NCI-H2029 treated with DMSO at 0.1 percent for 48 hours (cell line): ENCODE data around the gene AGAP3.

Source experiments
- DNase-seq: peaks from one replicate; lab custom pipeline; 2025; lab: John Stamatoyannopoulos, UW

Gene AGAP3

GRCh38 chr7:151137076-151137675, 50.9 kb downstream of the AGAP3 start:
- no peak for DNase-seq

- no peak for DNase-seq
Measured at GRCh38 chr7:151137791-151138152, 51.5 kb downstream of the AGAP3 start.

- no peak for DNase-seq
Measured at GRCh38 chr7:151138153-151138851, 52.0 kb downstream of the AGAP3 start.

- DNase-seq = no peak
Measured at GRCh38 chr7:151139071-151139790, 53.0 kb downstream of the AGAP3 start.

- no peak for DNase-seq
Measured at GRCh38 chr7:151139791-151140190, 53.5 kb downstream of the AGAP3 start.

- DNase-seq = no peak
Measured at GRCh38 chr7:151140826-151141225, 54.6 kb downstream of the AGAP3 start.

GRCh38 chr7:151141311-151141854, 55.1 kb downstream of the AGAP3 start:
- DNase-seq = no peak

- DNase-seq = no peak
Measured at GRCh38 chr7:151141855-151142685, 55.8 kb downstream of the AGAP3 start.

- DNase-seq = no peak
Measured at GRCh38 chr7:151142686-151143040, 56.4 kb downstream of the AGAP3 start.

- peak; percentile 24 for DNase-seq
Measured at GRCh38 chr7:151143261-151144015, 57.2 kb downstream of the AGAP3 start.

- DNase-seq = no peak
Measured at GRCh38 chr7:151144387-151144786, 58.1 kb downstream of the AGAP3 start.

- no peak for DNase-seq
Measured at GRCh38 chr7:151146761-151147160, 60.5 kb downstream of the AGAP3 start.

- DNase-seq = no peak
Measured at GRCh38 chr7:151148319-151149259, 62.3 kb downstream of the AGAP3 start.

GRCh38 chr7:151150388-151150787, 64.1 kb downstream of the AGAP3 start:
- no peak for DNase-seq

GRCh38 chr7:151152643-151153513, 66.6 kb downstream of the AGAP3 start:
- no peak for DNase-seq

GRCh38 chr7:151157645-151158329, 71.5 kb downstream of the AGAP3 start:
- DNase-seq = no peak

- no peak for DNase-seq
Measured at GRCh38 chr7:151161757-151162156, 75.5 kb downstream of the AGAP3 start.

- DNase-seq = no peak
Measured at GRCh38 chr7:151166629-151167196, 80.4 kb downstream of the AGAP3 start.
